Glomerular visceral epithelial cell (primary cell): Measurements from ENCODE around the gene PIM3.

ENCODE experiments used
- DNase-seq: peaks from one replicate; pipeline ENCODE4 v3.0.0-alpha.2; 2016; ENCODE audit errors: extremely low spot score

Gene PIM3

GRCh38 chr22:49955581-49956417 is 4.8 kb upstream of the PIM3 start:
- DNase-seq, result no peak

- DNase-seq, result no peak
Observed at GRCh38 chr22:49956418-49956770, 4.2 kb upstream of the PIM3 start.

- DNase-seq, result no peak
Observed at GRCh38 chr22:49956914-49957825, 3.4 kb upstream of the PIM3 start.

- DNase-seq, result no peak
Observed at GRCh38 chr22:49957826-49958365, 2.7 kb upstream of the PIM3 start.

- DNase-seq, result no peak
Observed at GRCh38 chr22:49958366-49958921, 2.1 kb upstream of the PIM3 start.

GRCh38 chr22:49958931-49959781 is 1.4 kb upstream of the PIM3 start:
- no peak for DNase-seq

GRCh38 chr22:49959782-49960158 is 802 bp upstream of the PIM3 start:
- DNase-seq, result peak; percentile 53

GRCh38 chr22:49961005-49961600 is 531 bp downstream of the PIM3 start:
- DNase-seq, result peak; percentile 47

GRCh38 chr22:49961601-49962011 is 1.0 kb downstream of the PIM3 start:
- DNase-seq, result no peak

GRCh38 chr22:49962012-49962750 is 1.6 kb downstream of the PIM3 start:
- peak; percentile 92 for DNase-seq

GRCh38 chr22:49962751-49963646 is 2.4 kb downstream of the PIM3 start:
- no peak for DNase-seq

- no peak for DNase-seq
Observed at GRCh38 chr22:49963647-49964026, 3.1 kb downstream of the PIM3 start.

GRCh38 chr22:49964136-49965090 is 3.8 kb downstream of the PIM3 start:
- no peak for DNase-seq

- no peak for DNase-seq
Observed at GRCh38 chr22:49965091-49966040, 4.8 kb downstream of the PIM3 start.

- no peak for DNase-seq
Observed at GRCh38 chr22:49966041-49966773, 5.6 kb downstream of the PIM3 start.
